WTC11 (cell line): ENCODE data around the gene TRIM3.

Experiments used
- IRF2 ChIP-seq: sonication (generic); formaldehyde crosslinking; IDR thresholded peaks from 2 replicates; pipeline ENCODE4 v1.8.0; 2022; ENCODE audit warnings: low read depth, missing genetic modification reagents, borderline replicate concordance
- NFYB ChIP-seq: sonication (generic); formaldehyde crosslinking; conservative IDR thresholded peaks from 2 replicates; pipeline ENCODE4 v1.8.0; 2022; ENCODE audit warnings: low read depth, missing genetic modification reagents
- TF ChIP-seq, protein P1 (sequence below): sonication (generic); formaldehyde crosslinking; IDR thresholded peaks from 2 replicates; pipeline ENCODE4 v1.8.0; 2022; ENCODE audit warnings: mild to moderate bottlenecking, missing genetic modification reagents
- TF ChIP-seq, protein P2 (sequence below): fragments of 200-600 bp; IDR thresholded peaks from 2 replicates; pipeline ENCODE4 v1.8.0; 2022; ENCODE audit warnings: antibody characterized with exemption
- TF ChIP-seq, protein P3 (sequence below): sonication (generic); formaldehyde crosslinking; IDR thresholded peaks from 2 replicates; pipeline ENCODE4 v1.8.1; 2023; ENCODE audit warnings: mild to moderate bottlenecking, missing genetic modification reagents, moderate library complexity
- TF ChIP-seq, protein P4 (sequence below): sonication (generic); formaldehyde crosslinking; IDR thresholded peaks from 2 replicates; pipeline ENCODE4 v1.8.1; 2022; ENCODE audit warnings: missing genetic modification reagents, borderline replicate concordance

DNA sequence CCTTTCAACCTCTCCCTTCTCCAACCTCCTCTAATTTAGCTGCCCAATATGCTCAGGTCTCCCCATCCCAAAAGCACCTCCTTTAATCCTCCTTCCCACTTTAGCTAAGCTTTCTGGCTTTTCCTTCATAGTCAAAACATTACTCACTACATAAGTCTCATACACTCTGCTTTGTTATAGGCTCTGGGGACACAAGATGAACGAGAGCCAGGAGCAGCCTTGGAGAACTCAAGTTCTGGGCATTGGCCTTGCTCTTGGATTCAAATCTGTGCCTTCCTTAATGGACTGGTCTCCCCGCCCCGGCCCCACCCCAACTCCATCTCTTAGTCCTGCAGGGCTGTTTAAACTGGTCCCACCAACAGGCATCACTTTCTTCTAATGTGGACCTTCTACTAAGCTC lies 21.5 kb downstream of the TRIM3 start:
- TF ChIP-seq, protein P1, sequence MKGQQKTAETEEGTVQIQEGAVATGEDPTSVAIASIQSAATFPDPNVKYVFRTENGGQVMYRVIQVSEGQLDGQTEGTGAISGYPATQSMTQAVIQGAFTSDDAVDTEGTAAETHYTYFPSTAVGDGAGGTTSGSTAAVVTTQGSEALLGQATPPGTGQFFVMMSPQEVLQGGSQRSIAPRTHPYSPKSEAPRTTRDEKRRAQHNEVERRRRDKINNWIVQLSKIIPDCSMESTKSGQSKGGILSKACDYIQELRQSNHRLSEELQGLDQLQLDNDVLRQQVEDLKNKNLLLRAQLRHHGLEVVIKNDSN, result no peak
- TF ChIP-seq, protein P2, sequence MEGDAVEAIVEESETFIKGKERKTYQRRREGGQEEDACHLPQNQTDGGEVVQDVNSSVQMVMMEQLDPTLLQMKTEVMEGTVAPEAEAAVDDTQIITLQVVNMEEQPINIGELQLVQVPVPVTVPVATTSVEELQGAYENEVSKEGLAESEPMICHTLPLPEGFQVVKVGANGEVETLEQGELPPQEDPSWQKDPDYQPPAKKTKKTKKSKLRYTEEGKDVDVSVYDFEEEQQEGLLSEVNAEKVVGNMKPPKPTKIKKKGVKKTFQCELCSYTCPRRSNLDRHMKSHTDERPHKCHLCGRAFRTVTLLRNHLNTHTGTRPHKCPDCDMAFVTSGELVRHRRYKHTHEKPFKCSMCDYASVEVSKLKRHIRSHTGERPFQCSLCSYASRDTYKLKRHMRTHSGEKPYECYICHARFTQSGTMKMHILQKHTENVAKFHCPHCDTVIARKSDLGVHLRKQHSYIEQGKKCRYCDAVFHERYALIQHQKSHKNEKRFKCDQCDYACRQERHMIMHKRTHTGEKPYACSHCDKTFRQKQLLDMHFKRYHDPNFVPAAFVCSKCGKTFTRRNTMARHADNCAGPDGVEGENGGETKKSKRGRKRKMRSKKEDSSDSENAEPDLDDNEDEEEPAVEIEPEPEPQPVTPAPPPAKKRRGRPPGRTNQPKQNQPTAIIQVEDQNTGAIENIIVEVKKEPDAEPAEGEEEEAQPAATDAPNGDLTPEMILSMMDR, result no peak
- no peak for TF ChIP-seq IRF2 (CRISPR knock-in tag)
- TF ChIP-seq NFYB, result no peak
- TF ChIP-seq, protein P3, sequence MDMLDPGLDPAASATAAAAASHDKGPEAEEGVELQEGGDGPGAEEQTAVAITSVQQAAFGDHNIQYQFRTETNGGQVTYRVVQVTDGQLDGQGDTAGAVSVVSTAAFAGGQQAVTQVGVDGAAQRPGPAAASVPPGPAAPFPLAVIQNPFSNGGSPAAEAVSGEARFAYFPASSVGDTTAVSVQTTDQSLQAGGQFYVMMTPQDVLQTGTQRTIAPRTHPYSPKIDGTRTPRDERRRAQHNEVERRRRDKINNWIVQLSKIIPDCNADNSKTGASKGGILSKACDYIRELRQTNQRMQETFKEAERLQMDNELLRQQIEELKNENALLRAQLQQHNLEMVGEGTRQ (CRISPR knock-in tag), result no peak
- TF ChIP-seq, protein P4, sequence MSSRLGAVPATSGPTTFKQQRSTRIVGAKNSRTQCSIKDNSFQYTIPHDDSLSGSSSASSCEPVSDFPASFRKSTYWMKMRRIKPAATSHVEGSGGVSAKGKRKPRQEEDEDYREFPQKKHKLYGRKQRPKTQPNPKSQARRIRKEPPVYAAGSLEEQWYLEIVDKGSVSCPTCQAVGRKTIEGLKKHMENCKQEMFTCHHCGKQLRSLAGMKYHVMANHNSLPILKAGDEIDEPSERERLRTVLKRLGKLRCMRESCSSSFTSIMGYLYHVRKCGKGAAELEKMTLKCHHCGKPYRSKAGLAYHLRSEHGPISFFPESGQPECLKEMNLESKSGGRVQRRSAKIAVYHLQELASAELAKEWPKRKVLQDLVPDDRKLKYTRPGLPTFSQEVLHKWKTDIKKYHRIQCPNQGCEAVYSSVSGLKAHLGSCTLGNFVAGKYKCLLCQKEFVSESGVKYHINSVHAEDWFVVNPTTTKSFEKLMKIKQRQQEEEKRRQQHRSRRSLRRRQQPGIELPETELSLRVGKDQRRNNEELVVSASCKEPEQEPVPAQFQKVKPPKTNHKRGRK (CRISPR knock-in tag), result no peak
